ENCODE measurements around the gene DUX4. TPM values are rescaled to one million over a fixed set of nuclear protein-coding genes. Genes with fewer than 3 reads are reported as not detected.
"Not testable (repeated sequence)": the region's sequence is repeated elsewhere in the genome, so short reads cannot be mapped to it uniquely, and the experiment has no call there.

DUX4 gene
- not detected for total RNA-seq
- not detected for polyA plus RNA-seq

- DNase-seq; H3K27me3 ChIP-seq (ENCODE audit: insufficient read depth, low read length, poor library complexity, severe bottlenecking); H3K4me1 ChIP-seq (ENCODE audit: insufficient read depth, low read length); H3K27me3 Mint-ChIP-seq; H3K27ac Mint-ChIP-seq; CTCF ChIA-PET; POLR2A ChIA-PET; H3K36me3 Mint-ChIP-seq; H3K4me3 Mint-ChIP-seq; H3K27ac ChIP-seq (ENCODE audit: low read depth, low read length); H3K4me3 ChIP-seq (ENCODE audit: low read length); H3K9me3 Mint-ChIP-seq; H3K4me1 Mint-ChIP-seq; H3K9me3 ChIP-seq (ENCODE audit: low read length); H3K36me3 ChIP-seq (ENCODE audit: insufficient read depth, low read length): not testable (repeated sequence)
Observed at GRCh38 chr4:190173428-190173827, at the start of gene DUX4. Gene DUX4, plus strand, starts transcription at chr4:190173774. Its CDS starts 0 bp downstream, at chr4:190173774.

- H3K27me3 ChIP-seq (ENCODE audit: insufficient read depth, low read length, poor library complexity, severe bottlenecking); H3K4me1 ChIP-seq (ENCODE audit: insufficient read depth, low read length); H3K27ac ChIP-seq (ENCODE audit: low read depth, low read length); H3K36me3 ChIP-seq (ENCODE audit: insufficient read depth, low read length); H3K9me3 Mint-ChIP-seq; H3K27me3 Mint-ChIP-seq; H3K36me3 Mint-ChIP-seq; H3K4me1 Mint-ChIP-seq; H3K4me3 ChIP-seq (ENCODE audit: low read length); POLR2A ChIA-PET; H3K4me3 Mint-ChIP-seq; CTCF ChIA-PET; H3K27ac Mint-ChIP-seq; DNase-seq; H3K9me3 ChIP-seq (ENCODE audit: low read length): not testable (repeated sequence)
Observed at GRCh38 chr4:190175436-190175835, 1.9 kb downstream of the DUX4 start.

- CTCF ChIA-PET, POLR2A ChIA-PET: not testable (repeated sequence)
Observed at GRCh38 chr4:190177727-190178605, 4.4 kb downstream of the DUX4 start.

GRCh38 chr4:190178606-190178990, 5.0 kb downstream of the DUX4 start:
- H3K4me3 ChIP-seq (ENCODE audit: low read length); H3K4me3 Mint-ChIP-seq; H3K27me3 ChIP-seq (ENCODE audit: insufficient read depth, low read length, poor library complexity, severe bottlenecking); H3K36me3 Mint-ChIP-seq; H3K4me1 Mint-ChIP-seq; H3K4me1 ChIP-seq (ENCODE audit: insufficient read depth, low read length); CTCF ChIA-PET; H3K9me3 Mint-ChIP-seq; H3K27ac Mint-ChIP-seq; H3K27me3 Mint-ChIP-seq; POLR2A ChIA-PET; DNase-seq; H3K36me3 ChIP-seq (ENCODE audit: insufficient read depth, low read length); H3K9me3 ChIP-seq (ENCODE audit: low read length); H3K27ac ChIP-seq (ENCODE audit: low read depth, low read length): not testable (repeated sequence)

More at GRCh38 chr4:190177727-190178605, 4.4 kb downstream of the DUX4 start:
- not testable (repeated sequence) for H3K9me3 ChIP-seq (ENCODE audit: low read length); H3K27me3 ChIP-seq (ENCODE audit: insufficient read depth, low read length, poor library complexity, severe bottlenecking); H3K4me1 Mint-ChIP-seq; H3K27ac ChIP-seq (ENCODE audit: low read depth, low read length); H3K27me3 Mint-ChIP-seq; H3K4me3 Mint-ChIP-seq; H3K36me3 ChIP-seq (ENCODE audit: insufficient read depth, low read length); H3K4me3 ChIP-seq (ENCODE audit: low read length); H3K27ac Mint-ChIP-seq; H3K9me3 Mint-ChIP-seq; H3K4me1 ChIP-seq (ENCODE audit: insufficient read depth, low read length); H3K36me3 Mint-ChIP-seq
- DNase-seq: peak in 2 of 5 donors; percentile 9 to 39

GRCh38 chr4:190179030-190179739, 5.6 kb downstream of the DUX4 start:
- H3K9me3 ChIP-seq (ENCODE audit: low read length); POLR2A ChIA-PET; H3K4me1 ChIP-seq (ENCODE audit: insufficient read depth, low read length); H3K4me3 Mint-ChIP-seq; CTCF ChIA-PET; H3K9me3 Mint-ChIP-seq; H3K27me3 ChIP-seq (ENCODE audit: insufficient read depth, low read length, poor library complexity, severe bottlenecking); H3K4me3 ChIP-seq (ENCODE audit: low read length); H3K27me3 Mint-ChIP-seq; H3K36me3 ChIP-seq (ENCODE audit: insufficient read depth, low read length); H3K27ac Mint-ChIP-seq; H3K4me1 Mint-ChIP-seq; H3K36me3 Mint-ChIP-seq; DNase-seq; H3K27ac ChIP-seq (ENCODE audit: low read depth, low read length): not testable (repeated sequence)

GRCh38 chr4:190179740-190180094, 6.1 kb downstream of the DUX4 start:
- POLR2A ChIA-PET; CTCF ChIA-PET; H3K4me3 Mint-ChIP-seq; H3K4me1 Mint-ChIP-seq; H3K9me3 Mint-ChIP-seq; H3K27me3 ChIP-seq (ENCODE audit: insufficient read depth, low read length, poor library complexity, severe bottlenecking); H3K27me3 Mint-ChIP-seq; H3K9me3 ChIP-seq (ENCODE audit: low read length); DNase-seq; H3K4me1 ChIP-seq (ENCODE audit: insufficient read depth, low read length); H3K36me3 ChIP-seq (ENCODE audit: insufficient read depth, low read length); H3K27ac ChIP-seq (ENCODE audit: low read depth, low read length); H3K4me3 ChIP-seq (ENCODE audit: low read length); H3K27ac Mint-ChIP-seq; H3K36me3 Mint-ChIP-seq: not testable (repeated sequence)

- H3K36me3 Mint-ChIP-seq; H3K27ac Mint-ChIP-seq; H3K27ac ChIP-seq (ENCODE audit: low read depth, low read length); H3K4me3 ChIP-seq (ENCODE audit: low read length); POLR2A ChIA-PET; CTCF ChIA-PET; H3K27me3 Mint-ChIP-seq; H3K27me3 ChIP-seq (ENCODE audit: insufficient read depth, low read length, poor library complexity, severe bottlenecking); H3K4me1 Mint-ChIP-seq; H3K4me1 ChIP-seq (ENCODE audit: insufficient read depth, low read length); H3K9me3 ChIP-seq (ENCODE audit: low read length); DNase-seq; H3K4me3 Mint-ChIP-seq; H3K36me3 ChIP-seq (ENCODE audit: insufficient read depth, low read length); H3K9me3 Mint-ChIP-seq: not testable (repeated sequence)
Observed at GRCh38 chr4:190180947-190181346, 7.4 kb downstream of the DUX4 start.

GRCh38 chr4:190181481-190182100, 8.0 kb downstream of the DUX4 start:
- H3K36me3 ChIP-seq (ENCODE audit: insufficient read depth, low read length); H3K4me3 Mint-ChIP-seq; H3K27ac ChIP-seq (ENCODE audit: low read depth, low read length); H3K27me3 Mint-ChIP-seq; H3K27me3 ChIP-seq (ENCODE audit: insufficient read depth, low read length, poor library complexity, severe bottlenecking); CTCF ChIA-PET; H3K4me1 Mint-ChIP-seq; H3K9me3 ChIP-seq (ENCODE audit: low read length); H3K27ac Mint-ChIP-seq; POLR2A ChIA-PET; H3K4me1 ChIP-seq (ENCODE audit: insufficient read depth, low read length); H3K9me3 Mint-ChIP-seq; H3K4me3 ChIP-seq (ENCODE audit: low read length); H3K36me3 Mint-ChIP-seq: not testable (repeated sequence)
- peak in 2 of 5 donors; percentile 6 to 46 for DNase-seq
